Bronchial epithelial cell (primary cell): ENCODE measurements around the gene CREB5. TPM values are rescaled to one million over a fixed set of nuclear protein-coding genes. Genes with fewer than 3 reads are reported as not detected.
A peak's percentile ranks its signal among the peaks of the same experiment; 100 is the strongest.

ENCODE experiments used
- DNase-seq: peaks from one replicate; pipeline ENCODE4 v3.0.0-alpha.2; 2010; ENCODE audit warnings: low read depth
- FAIRE-seq: peaks from 2 replicates; lab custom pipeline; 2011; peaks lifted over from hg19 to GRCh38; lab: Jason Lieb, UNC
- H3K27me3 ChIP-seq: 2 replicates; pipeline ENCODE4 v1.5.1; 2011; ENCODE audit warnings: low read length; ENCODE audit not compliant: control insufficient read depth, insufficient read depth
- H3K36me3 ChIP-seq: 2 replicates; pipeline ENCODE4 v1.5.1; 2011; ENCODE audit warnings: low read length; ENCODE audit not compliant: control insufficient read depth, insufficient read depth
- H3K4me3 ChIP-seq: 2 replicates; pipeline ENCODE4 v1.5.1; 2011; ENCODE audit warnings: mild to moderate bottlenecking, low read depth, low read length, control low read depth
- CTCF ChIP-seq: IDR thresholded peaks from 2 replicates; pipeline ENCODE4 v1.5.1; 2011; ENCODE audit warnings: mild to moderate bottlenecking, moderate library complexity, low read length, control low read depth, inconsistent platforms; ENCODE audit not compliant: insufficient read depth, severe bottlenecking
- total RNA-seq: library from RNA; depleted of rRNA; stranded (reverse); fragments of >200 nt; gene quantifications from 2 replicates; pipeline ENCODE4 v1.2.1, GENCODE V29; 2014

CREB5 gene
- total RNA-seq, 1 donor from 2014 or later = 2.1 TPM

GRCh38 chr7:28423112-28423511 lies 10.8 kb downstream of the CREB5 start:
- Histone ChIP-seq H3K4me3 (no peak overlapping the region), H3K36me3 (no peaks in the 10 kb centered on the region), H3K27me3 (no peaks in the 10 kb centered on the region)
- no peak for TF ChIP-seq CTCF
- no peak for DNase-seq
- FAIRE-seq = no peak

GRCh38 chr7:28423918-28424514 lies 11.7 kb downstream of the CREB5 start:
- TF ChIP-seq CTCF = no peak
- FAIRE-seq = no peak
- H3K36me3 ChIP-seq = no peaks in the 10 kb centered on the region
- no peaks in the 10 kb centered on the region for H3K27me3 ChIP-seq
- no peak for DNase-seq
- no peak overlapping the region for H3K4me3 ChIP-seq

GRCh38 chr7:28425496-28425895 lies 13.2 kb downstream of the CREB5 start:
- FAIRE-seq (peak; percentile 58), DNase-seq (no peak)
- no peak for TF ChIP-seq CTCF
- H3K27me3 ChIP-seq = no peaks in the 10 kb centered on the region
- H3K36me3 ChIP-seq = no peaks in the 10 kb centered on the region
- H3K4me3 ChIP-seq = no peak overlapping the region

- Histone ChIP-seq H3K27me3 (peaks cover 4% of the 10 kb centered on the region), H3K4me3 (no peak overlapping the region), H3K36me3 (no peaks in the 10 kb centered on the region)
- no peak for TF ChIP-seq CTCF
- FAIRE-seq (no peak), DNase-seq (no peak)
These were observed 14.9 kb downstream of the CREB5 start for GRCh38 chr7:28427236-28427635.

GRCh38 chr7:28430616-28431015 lies 18.3 kb downstream of the CREB5 start:
- peaks cover 4% of the 10 kb centered on the region for H3K27me3 ChIP-seq
- no peak for FAIRE-seq
- H3K36me3 ChIP-seq = no peaks in the 10 kb centered on the region
- H3K4me3 ChIP-seq = no peak overlapping the region
- TF ChIP-seq CTCF = no peak
- no peak for DNase-seq

- DNase-seq = no peak
- H3K27me3 ChIP-seq = peaks cover 4% of the 10 kb centered on the region
These were observed 19.8 kb downstream of the CREB5 start for GRCh38 chr7:28432105-28432504.

More at GRCh38 chr7:28432105-28432504, 19.8 kb downstream of the CREB5 start:
- H3K4me3 ChIP-seq = no peak overlapping the region
- FAIRE-seq = no peak
- TF ChIP-seq CTCF = no peak
- no peaks in the 10 kb centered on the region for H3K36me3 ChIP-seq
